Measurements from ENCODE around the gene PARVB. TPM values are rescaled to one million over a fixed set of nuclear protein-coding genes. Genes with fewer than 3 reads are reported as not detected.

Gene PARVB
- total RNA-seq, 1 experiment from 2014 or later: 85.3 TPM

DNA sequence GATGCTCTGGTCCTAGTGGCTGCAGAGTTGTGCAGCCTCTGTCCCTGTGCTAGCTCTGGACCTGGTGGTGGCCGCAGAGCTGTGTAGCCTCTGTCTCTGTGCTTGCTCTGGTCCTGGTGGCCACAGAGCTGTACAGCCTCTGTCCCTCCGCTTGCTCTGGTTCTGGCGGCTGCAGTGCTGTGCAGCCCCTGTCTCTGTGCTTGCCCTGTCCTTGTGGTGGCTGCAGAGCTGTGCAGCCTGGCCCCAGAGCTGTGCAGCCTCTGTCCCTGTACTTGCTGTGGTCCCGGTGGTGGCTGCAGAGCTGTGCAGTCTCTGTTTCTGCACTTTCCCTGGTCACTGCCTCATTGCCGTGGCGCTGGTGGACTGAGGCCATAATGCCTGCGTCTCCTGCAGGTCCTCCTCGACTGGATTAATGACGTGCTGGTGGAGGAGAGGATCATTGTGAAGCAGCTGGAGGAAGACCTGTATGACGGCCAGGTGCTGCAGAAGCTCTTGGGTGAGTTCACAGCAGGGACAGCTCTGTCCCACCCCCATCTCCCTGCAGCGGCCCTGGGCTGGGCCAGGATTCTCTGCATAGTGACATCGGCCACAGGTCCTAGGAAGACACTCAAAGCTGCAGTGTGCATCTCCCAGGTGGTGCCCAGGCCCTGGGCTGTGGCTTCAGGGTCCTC, 94.7 kb downstream of the PARVB start:
- no peak overlapping the region for H3K4me3 ChIP-seq (ENCODE audit: low read length)
- H2AFZ ChIP-seq (ENCODE audit: low read length): no peak overlapping the region
- no peak overlapping the region for H3K27ac ChIP-seq (ENCODE audit: low read length)
- ChIA-PET CTCF (no interaction called here), POLR2A (ENCODE audit: unreplicated experiment) (no interaction called here)
- no TSS peak for BruUV-seq (replicated peaks)
- no peaks in the 10 kb centered on the region for H4K20me1 ChIP-seq (ENCODE audit: low read length)
- no peak for DNase-seq
- intact Hi-C loops (cut with micrococcal nuclease): no loop called here
- H3F3A ChIP-seq (ENCODE audit: low read length, unreplicated experiment): no peaks in the 10 kb centered on the region
- no peak for ATAC-seq
- H3K9me3 ChIP-seq (ENCODE audit: low read length): no peaks in the 10 kb centered on the region
- no peaks in the 10 kb centered on the region for H3K4me1 ChIP-seq (ENCODE audit: insufficient read depth, low read length)
- H3K36me3 ChIP-seq (ENCODE audit: low read depth, low read length): peaks cover 6% of the 10 kb centered on the region; the same call in 1 of the 2 replicates
- H3K9ac ChIP-seq (ENCODE audit: low read length): no peak overlapping the region
- H3K27me3 ChIP-seq (ENCODE audit: low read length): no peaks in the 10 kb centered on the region
- H3K4me2 ChIP-seq (ENCODE audit: low read length): no peak overlapping the region
- H3K9me2 ChIP-seq (replicated peaks; ENCODE audit: low read length): no peaks in the 10 kb centered on the region
- TF ChIP-seq, protein P1, sequence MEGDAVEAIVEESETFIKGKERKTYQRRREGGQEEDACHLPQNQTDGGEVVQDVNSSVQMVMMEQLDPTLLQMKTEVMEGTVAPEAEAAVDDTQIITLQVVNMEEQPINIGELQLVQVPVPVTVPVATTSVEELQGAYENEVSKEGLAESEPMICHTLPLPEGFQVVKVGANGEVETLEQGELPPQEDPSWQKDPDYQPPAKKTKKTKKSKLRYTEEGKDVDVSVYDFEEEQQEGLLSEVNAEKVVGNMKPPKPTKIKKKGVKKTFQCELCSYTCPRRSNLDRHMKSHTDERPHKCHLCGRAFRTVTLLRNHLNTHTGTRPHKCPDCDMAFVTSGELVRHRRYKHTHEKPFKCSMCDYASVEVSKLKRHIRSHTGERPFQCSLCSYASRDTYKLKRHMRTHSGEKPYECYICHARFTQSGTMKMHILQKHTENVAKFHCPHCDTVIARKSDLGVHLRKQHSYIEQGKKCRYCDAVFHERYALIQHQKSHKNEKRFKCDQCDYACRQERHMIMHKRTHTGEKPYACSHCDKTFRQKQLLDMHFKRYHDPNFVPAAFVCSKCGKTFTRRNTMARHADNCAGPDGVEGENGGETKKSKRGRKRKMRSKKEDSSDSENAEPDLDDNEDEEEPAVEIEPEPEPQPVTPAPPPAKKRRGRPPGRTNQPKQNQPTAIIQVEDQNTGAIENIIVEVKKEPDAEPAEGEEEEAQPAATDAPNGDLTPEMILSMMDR (conservative IDR thresholded peaks at IDR 0.05; ENCODE audit: low read depth, low read length): no peak
- no peak for TF ChIP-seq EZH2 (IDR thresholded peaks at IDR 0.05; ENCODE audit: low read length, unreplicated experiment)
- no peak for TF ChIP-seq EZH2phosphoT487 (IDR thresholded peaks at IDR 0.05; ENCODE audit: borderline replicate concordance, low read length)
- no peaks in the 10 kb centered on the region for H3K79me2 ChIP-seq (ENCODE audit: low read length)

DNA sequence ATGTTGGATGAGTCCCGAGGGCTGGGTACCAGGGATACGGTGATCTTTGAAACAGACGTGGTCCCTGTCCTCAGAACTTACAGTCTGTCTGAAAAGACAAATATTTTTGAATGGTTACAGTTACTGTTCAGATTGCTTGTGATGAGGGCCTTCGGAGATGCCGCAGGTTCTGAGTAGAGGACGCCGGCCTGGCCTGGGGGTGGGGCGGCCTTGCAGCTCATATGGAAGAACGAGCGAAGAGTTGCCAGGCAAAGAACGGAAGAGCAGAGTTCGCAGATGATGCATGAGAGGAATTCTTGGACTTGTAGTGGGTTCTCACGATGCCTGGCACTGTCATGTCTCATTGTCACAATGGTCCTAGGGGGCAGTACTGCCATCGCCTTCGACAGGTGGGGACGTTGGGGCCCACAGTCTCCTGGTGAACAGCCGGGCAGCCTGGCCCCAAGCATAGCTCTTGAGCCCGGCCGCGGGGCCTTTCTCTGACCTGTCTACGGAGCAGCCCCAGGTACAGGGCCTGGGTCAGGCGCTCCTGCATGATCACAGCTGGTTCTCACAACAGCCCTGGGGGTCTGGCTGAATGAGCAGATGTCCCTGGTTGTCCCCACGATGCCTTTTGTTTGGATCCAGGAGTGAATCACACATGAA, 95.7 kb downstream of the PARVB start:
- peaks cover 6% of the 10 kb centered on the region; the same call in 1 of the 2 replicates for H3K36me3 ChIP-seq (ENCODE audit: low read depth, low read length)
- no TSS peak for BruUV-seq (replicated peaks)
- intact Hi-C loops (cut with micrococcal nuclease): no loop called here
- H3K9me3 ChIP-seq (ENCODE audit: low read length): no peaks in the 10 kb centered on the region
- H3K4me3 ChIP-seq (ENCODE audit: low read length): no peak overlapping the region
- H3K79me2 ChIP-seq (ENCODE audit: low read length): no peaks in the 10 kb centered on the region
- ChIA-PET CTCF (no interaction called here), POLR2A (ENCODE audit: unreplicated experiment) (no interaction called here)
- no peaks in the 10 kb centered on the region for H4K20me1 ChIP-seq (ENCODE audit: low read length)
- no peak for TF ChIP-seq EZH2phosphoT487 (IDR thresholded peaks at IDR 0.05; ENCODE audit: borderline replicate concordance, low read length)
- TF ChIP-seq, protein P1 (conservative IDR thresholded peaks at IDR 0.05; ENCODE audit: low read depth, low read length): no peak
- no peak for TF ChIP-seq EZH2 (IDR thresholded peaks at IDR 0.05; ENCODE audit: low read length, unreplicated experiment)
- no peaks in the 10 kb centered on the region for H3F3A ChIP-seq (ENCODE audit: low read length, unreplicated experiment)
- no peak overlapping the region for H3K9ac ChIP-seq (ENCODE audit: low read length)
- no peak overlapping the region for H3K27ac ChIP-seq (ENCODE audit: low read length)
- H3K4me2 ChIP-seq (ENCODE audit: low read length): no peak overlapping the region
- no peaks in the 10 kb centered on the region for H3K27me3 ChIP-seq (ENCODE audit: low read length)
- H2AFZ ChIP-seq (ENCODE audit: low read length): no peak overlapping the region
- H3K4me1 ChIP-seq (ENCODE audit: insufficient read depth, low read length): no peaks in the 10 kb centered on the region
- ATAC-seq (no peak), DNase-seq (no peak)
- no peaks in the 10 kb centered on the region for H3K9me2 ChIP-seq (replicated peaks; ENCODE audit: low read length)

DNA sequence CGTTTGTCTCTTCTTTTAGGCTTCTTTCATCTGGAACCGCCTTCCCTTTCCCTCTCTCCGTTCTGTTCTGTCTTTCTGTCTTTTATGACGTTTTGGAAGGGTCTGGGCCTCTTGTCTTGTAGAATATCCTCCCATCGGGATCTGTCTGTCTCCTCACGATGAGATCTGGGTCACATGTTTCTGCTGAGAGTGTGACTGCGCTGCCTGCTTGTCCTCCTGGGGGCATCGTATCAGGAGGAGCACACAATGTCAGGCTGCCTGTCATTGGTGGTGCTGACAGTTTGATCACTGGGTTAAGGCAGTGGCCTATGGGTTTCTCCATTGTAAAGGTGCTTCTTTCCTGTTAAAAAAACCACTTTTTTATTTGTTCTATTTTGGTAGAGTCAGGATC, 96.2 kb downstream of the PARVB start:
- ATAC-seq: no peak
- no peak overlapping the region for H3K4me2 ChIP-seq (ENCODE audit: low read length)
- BruUV-seq (replicated peaks): no TSS peak

More for the DNA sequence above, 96.2 kb downstream of the PARVB start:
- intact Hi-C loops (cut with micrococcal nuclease): no loop called here
- H3K36me3 ChIP-seq (ENCODE audit: low read depth, low read length): peaks cover 6% of the 10 kb centered on the region; the same call in 1 of the 2 replicates
- no peaks in the 10 kb centered on the region for H4K20me1 ChIP-seq (ENCODE audit: low read length)
- H3K4me3 ChIP-seq (ENCODE audit: low read length): no peak overlapping the region
- H3K9me2 ChIP-seq (replicated peaks; ENCODE audit: low read length): no peaks in the 10 kb centered on the region
- ChIA-PET CTCF (no interaction called here), POLR2A (ENCODE audit: unreplicated experiment) (no interaction called here)
- TF ChIP-seq, protein P1 (conservative IDR thresholded peaks at IDR 0.05; ENCODE audit: low read depth, low read length): no peak
- TF ChIP-seq EZH2 (IDR thresholded peaks at IDR 0.05; ENCODE audit: low read length, unreplicated experiment) (no peak), EZH2phosphoT487 (IDR thresholded peaks at IDR 0.05; ENCODE audit: borderline replicate concordance, low read length) (no peak)
- no peaks in the 10 kb centered on the region for H3K27me3 ChIP-seq (ENCODE audit: low read length)
- H3K27ac ChIP-seq (ENCODE audit: low read length): no peak overlapping the region
- DNase-seq: no peak
- no peak overlapping the region for H2AFZ ChIP-seq (ENCODE audit: low read length)
- H3F3A ChIP-seq (ENCODE audit: low read length, unreplicated experiment): no peaks in the 10 kb centered on the region
- no peak overlapping the region for H3K9ac ChIP-seq (ENCODE audit: low read length)
- no peaks in the 10 kb centered on the region for H3K79me2 ChIP-seq (ENCODE audit: low read length)
- no peaks in the 10 kb centered on the region for H3K4me1 ChIP-seq (ENCODE audit: insufficient read depth, low read length)
- no peaks in the 10 kb centered on the region for H3K9me3 ChIP-seq (ENCODE audit: low read length)

Data from PC-3 (cell line).